Measurements from ENCODE around the gene ST7L. TPM values are rescaled to one million over a fixed set of nuclear protein-coding genes. Genes with fewer than 3 reads are reported as not detected.

ST7L gene
- total RNA-seq, 6 donors from 2014 or later = 14.4 to 33.9 (median 16.1) TPM

DNA sequence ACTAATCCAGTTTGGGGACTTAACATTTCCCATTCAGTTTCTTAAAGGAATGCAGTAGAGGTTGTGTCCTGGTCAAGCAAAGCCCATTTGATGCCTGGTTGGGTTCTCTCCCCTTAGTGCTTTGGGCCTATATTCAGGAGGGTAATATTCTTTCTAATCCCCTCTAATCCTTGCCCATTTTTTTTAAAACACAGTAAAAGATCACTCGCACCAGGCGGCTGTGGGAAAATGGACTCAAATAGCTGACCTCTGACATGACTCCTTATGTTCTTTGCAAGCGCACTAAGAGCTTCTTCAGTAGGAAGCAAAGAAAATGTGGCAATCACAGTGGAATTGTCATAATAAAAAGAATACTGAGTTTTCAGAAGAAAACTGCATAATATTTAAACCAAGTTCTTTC lies 60.3 kb downstream of the ST7L start:
- ATAC-seq (ENCODE audit: low FRiP score in 2 of 2) (no peak), DNase-seq (no peak)
- H3K4me1 ChIP-seq = no peaks in the 10 kb centered on the region
- TF ChIP-seq EP300 (IDR thresholded peaks at IDR 0.05) = no peak
- TF ChIP-seq POLR2AphosphoS5 (IDR thresholded peaks at IDR 0.05) = no peak
- TF ChIP-seq, protein P1, sequence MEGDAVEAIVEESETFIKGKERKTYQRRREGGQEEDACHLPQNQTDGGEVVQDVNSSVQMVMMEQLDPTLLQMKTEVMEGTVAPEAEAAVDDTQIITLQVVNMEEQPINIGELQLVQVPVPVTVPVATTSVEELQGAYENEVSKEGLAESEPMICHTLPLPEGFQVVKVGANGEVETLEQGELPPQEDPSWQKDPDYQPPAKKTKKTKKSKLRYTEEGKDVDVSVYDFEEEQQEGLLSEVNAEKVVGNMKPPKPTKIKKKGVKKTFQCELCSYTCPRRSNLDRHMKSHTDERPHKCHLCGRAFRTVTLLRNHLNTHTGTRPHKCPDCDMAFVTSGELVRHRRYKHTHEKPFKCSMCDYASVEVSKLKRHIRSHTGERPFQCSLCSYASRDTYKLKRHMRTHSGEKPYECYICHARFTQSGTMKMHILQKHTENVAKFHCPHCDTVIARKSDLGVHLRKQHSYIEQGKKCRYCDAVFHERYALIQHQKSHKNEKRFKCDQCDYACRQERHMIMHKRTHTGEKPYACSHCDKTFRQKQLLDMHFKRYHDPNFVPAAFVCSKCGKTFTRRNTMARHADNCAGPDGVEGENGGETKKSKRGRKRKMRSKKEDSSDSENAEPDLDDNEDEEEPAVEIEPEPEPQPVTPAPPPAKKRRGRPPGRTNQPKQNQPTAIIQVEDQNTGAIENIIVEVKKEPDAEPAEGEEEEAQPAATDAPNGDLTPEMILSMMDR (IDR thresholded peaks at IDR 0.05) = no peak
- TF ChIP-seq POLR2A (IDR thresholded peaks at IDR 0.05) = no peak
- peaks cover 0 to 4% (median 0%) of the 10 kb centered on the region in 4 donors for H3K36me3 ChIP-seq
- no peaks in the 10 kb centered on the region for H3K9me3 ChIP-seq
- no peak overlapping the region for H3K27ac ChIP-seq
- H3K4me3 ChIP-seq = no peak overlapping the region
- H3K27me3 ChIP-seq = no peaks in the 10 kb centered on the region
- 93 to 94% methylated on average over 3 of the region's 3 CpGs for WGBS, 2 donors

- no peak for TF ChIP-seq POLR2A (IDR thresholded peaks at IDR 0.05)
- TF ChIP-seq EP300 (IDR thresholded peaks at IDR 0.05) = no peak
- TF ChIP-seq, protein P1 (IDR thresholded peaks at IDR 0.05) = no peak
- no peak for TF ChIP-seq POLR2AphosphoS5 (IDR thresholded peaks at IDR 0.05)
- peaks cover 0 to 4% (median 0%) of the 10 kb centered on the region in 4 donors for H3K36me3 ChIP-seq
- ATAC-seq (ENCODE audit: low FRiP score in 2 of 2) (no peak), DNase-seq (no peak)
- no peaks in the 10 kb centered on the region for H3K4me1 ChIP-seq
- WGBS, 2 donors = 78% methylated on average over 1 of the region's 1 CpG
- H3K4me3 ChIP-seq = no peak overlapping the region
- H3K9me3 ChIP-seq = no peaks in the 10 kb centered on the region
- no peak overlapping the region for H3K27ac ChIP-seq
- no peaks in the 10 kb centered on the region for H3K27me3 ChIP-seq
Measured at GRCh38 chr1:112557385-112557784, 61.6 kb downstream of the ST7L start.

DNA sequence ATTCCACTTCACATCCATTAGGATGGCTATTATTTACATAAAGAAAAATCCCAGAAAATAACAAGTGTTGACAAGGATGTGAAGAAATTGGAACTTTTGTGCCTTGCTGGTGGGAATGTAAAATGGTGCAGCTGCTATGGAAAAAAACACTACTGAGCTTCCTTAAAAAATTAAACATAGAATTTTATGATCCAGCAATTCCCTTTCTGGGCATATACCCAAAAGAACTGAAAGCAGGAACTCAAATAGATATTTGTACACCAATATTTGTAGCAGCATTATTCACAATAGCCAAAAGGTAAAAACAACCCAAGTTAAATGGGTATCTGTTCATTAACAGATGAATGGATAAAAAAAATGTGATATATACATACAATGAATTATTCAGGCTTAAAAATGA lies 64.5 kb downstream of the ST7L start:
- ATAC-seq (ENCODE audit: low FRiP score in 2 of 2) (no peak), DNase-seq (no peak)
- no peak overlapping the region for H3K4me3 ChIP-seq
- no peaks in the 10 kb centered on the region for H3K4me1 ChIP-seq
- TF ChIP-seq, protein P1 (IDR thresholded peaks at IDR 0.05) = no peak
- no peak for TF ChIP-seq EP300 (IDR thresholded peaks at IDR 0.05)
- TF ChIP-seq POLR2A (IDR thresholded peaks at IDR 0.05) = no peak
- no peak for TF ChIP-seq POLR2AphosphoS5 (IDR thresholded peaks at IDR 0.05)
- peaks cover 0 to 9% (median 0%) of the 10 kb centered on the region in 4 donors for H3K36me3 ChIP-seq
- H3K27ac ChIP-seq = no peak overlapping the region
- H3K27me3 ChIP-seq = no peaks in the 10 kb centered on the region
- no peaks in the 10 kb centered on the region for H3K9me3 ChIP-seq

DNA sequence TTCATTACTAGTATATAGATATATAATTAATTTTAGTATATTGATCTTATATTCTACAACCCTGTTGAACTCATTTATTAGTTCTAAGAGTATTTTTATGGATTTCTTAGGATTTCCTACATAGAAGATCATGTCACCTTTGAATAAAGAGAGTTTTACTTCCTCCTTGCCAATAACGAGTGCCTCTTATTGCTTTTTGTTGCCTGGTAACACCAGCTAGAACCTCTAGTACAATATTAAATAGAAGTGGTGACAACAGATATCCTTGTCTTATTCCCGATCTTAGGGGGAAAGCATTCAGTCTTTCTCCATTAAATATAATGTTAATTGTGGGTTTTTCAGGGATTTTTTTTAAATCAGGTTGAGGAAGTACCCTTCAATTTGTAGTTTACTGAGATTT lies 69.4 kb downstream of the ST7L start:
- Histone ChIP-seq H3K36me3 (peaks cover 0 to 34% (median 2%) of the 10 kb centered on the region in 4 donors), H3K27me3 (no peaks in the 10 kb centered on the region), H3K27ac (no peak overlapping the region), H3K4me1 (no peaks in the 10 kb centered on the region), H3K4me3 (no peak overlapping the region), H3K9me3 (no peaks in the 10 kb centered on the region)
- DNase-seq (no peak), ATAC-seq (ENCODE audit: low FRiP score in 2 of 2) (no peak)
- 61 to 66% methylated on average over 2 of the region's 2 CpGs for WGBS, 2 donors
- TF ChIP-seq POLR2A (IDR thresholded peaks at IDR 0.05) (no peak), POLR2AphosphoS5 (IDR thresholded peaks at IDR 0.05) (no peak), EP300 (IDR thresholded peaks at IDR 0.05) (no peak)
- TF ChIP-seq, protein P1 (IDR thresholded peaks at IDR 0.05) = no peak

DNA sequence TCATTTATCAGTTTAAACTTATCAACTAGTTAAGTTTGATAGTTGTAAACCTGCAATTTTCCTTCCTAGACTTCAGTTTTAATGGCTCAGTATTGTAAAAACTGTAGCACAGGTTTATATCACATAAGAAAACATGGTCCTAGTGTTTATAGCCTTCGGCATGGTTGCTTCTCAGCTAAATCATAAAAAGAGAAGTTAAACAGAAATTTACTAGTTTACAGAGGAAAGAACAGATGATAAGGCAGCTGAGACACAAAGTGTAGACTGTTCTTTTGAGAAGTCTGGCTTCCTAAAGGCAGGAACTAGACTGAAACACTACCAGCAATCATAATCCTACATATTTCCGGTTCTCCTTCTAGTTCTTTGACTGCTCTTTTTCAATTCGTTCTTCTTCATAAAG lies 70.4 kb downstream of the ST7L start:
- H3K4me3 ChIP-seq = no peak overlapping the region
- no peaks in the 10 kb centered on the region for H3K27me3 ChIP-seq
- ATAC-seq (ENCODE audit: low FRiP score in 2 of 2) (no peak), DNase-seq (no peak)
- H3K4me1 ChIP-seq = no peaks in the 10 kb centered on the region
- H3K27ac ChIP-seq = no peak overlapping the region
- H3K9me3 ChIP-seq = no peaks in the 10 kb centered on the region
- 70 to 76% methylated on average over 3 of the region's 3 CpGs for WGBS, 2 donors
- H3K36me3 ChIP-seq = peaks cover 0 to 34% (median 2%) of the 10 kb centered on the region in 4 donors
- no peak for TF ChIP-seq POLR2AphosphoS5 (IDR thresholded peaks at IDR 0.05)
- no peak for TF ChIP-seq EP300 (IDR thresholded peaks at IDR 0.05)
- TF ChIP-seq, protein P1 (IDR thresholded peaks at IDR 0.05) = no peak
- TF ChIP-seq POLR2A (IDR thresholded peaks at IDR 0.05) = no peak

Measured in upper lobe of left lung (tissue), 6 donors.